Endothelial cell of umbilical vein (primary cell): Measurements from ENCODE around the gene ACE. TPM values are rescaled to one million over a fixed set of nuclear protein-coding genes. Genes with fewer than 3 reads are reported as not detected.

ENCODE experiments used
- BruUV-seq: library from RNA; stranded (reverse); fragments of 400-500 nt; replicated peaks from 2 replicates; lab custom pipeline; 2021; lab: Mats Ljungman, UMichigan
- CTCF ChIA-PET: fragments of 300-600, 350-600 bp; sonication (Branson Sonifier 250); formaldehyde crosslinking; loops from one replicate; lab custom pipeline; 2021; ENCODE audit warnings: antibody characterized with exemption, inconsistent platforms; lab: Charles Lee
- POLR2A ChIA-PET: fragments of 300-600, 350-600 bp; sonication (Branson Sonifier 250); formaldehyde crosslinking; loops from one replicate; lab custom pipeline; 2021; ENCODE audit warnings: antibody characterized with exemption, inconsistent platforms; lab: Charles Lee
- DNase-seq: peaks from one replicate; pipeline ENCODE4 v3.0.0-alpha.2; 2011; ENCODE audit warnings: low read depth, low spot score
- FAIRE-seq: peaks from 2 replicates; lab custom pipeline; 2011; peaks lifted over from hg19 to GRCh38; lab: Jason Lieb, UNC
- H2AFZ ChIP-seq: 2 replicates; pipeline ENCODE4 v1.6.0; 2012; ENCODE audit warnings: low read depth, low read length, control low read depth, inconsistent platforms
- H3K27ac ChIP-seq: 2 replicates; pipeline ENCODE4 v1.5.1; 2011; ENCODE audit warnings: low read depth, mild to moderate bottlenecking, control low read depth, low read length, moderate library complexity; ENCODE audit not compliant: insufficient read depth
- H3K27me3 ChIP-seq, 2 experiments: 2 replicates each; pipeline versions ENCODE4 v1.6.0 to v1.6.1; 2011; ENCODE audit warnings: low read length in 2 of 2, mixed read lengths in 1 of 2; ENCODE audit not compliant: control insufficient read depth in 2 of 2, insufficient read depth in 2 of 2
- H3K36me3 ChIP-seq, 2 experiments: 2 replicates in 1 of 2; 3 replicates in 1 of 2; pipeline ENCODE4 v1.5.1; 2011; ENCODE audit warnings: low read length in 2 of 2, mild to moderate bottlenecking in 1 of 2, moderate library complexity in 1 of 2; ENCODE audit not compliant: control insufficient read depth in 2 of 2, insufficient read depth in 2 of 2; ENCODE audit errors: extremely low read depth in 1 of 2
- H3K4me1 ChIP-seq: 3 replicates; pipeline ENCODE4 v1.5.1; 2011; ENCODE audit warnings: mild to moderate bottlenecking, low read length; ENCODE audit not compliant: control insufficient read depth, insufficient read depth; ENCODE audit errors: extremely low read depth
- H3K4me2 ChIP-seq: 2 replicates; pipeline ENCODE4 v1.6.1; 2011; ENCODE audit warnings: low read length, control low read depth, mixed read lengths; ENCODE audit not compliant: insufficient read depth
- H3K4me3 ChIP-seq, 3 experiments: fragments of 200-600 bp in 1 of 3; sonication (generic), shearing (Covaris generic) in 1 of 3; replicated peaks in 1 of 3; 2 replicates each; pipeline ENCODE4 v1.5.1; 2011 to 2016; ENCODE audit warnings: control low read depth in 3 of 3, low read length in 3 of 3, mild to moderate bottlenecking in 2 of 3, inconsistent platforms in 1 of 3, low read depth in 1 of 3, moderate library complexity in 1 of 3; ENCODE audit not compliant: insufficient read depth in 1 of 3
- H3K79me2 ChIP-seq: 2 replicates; pipeline ENCODE4 v1.6.0; 2012; ENCODE audit warnings: low read length, inconsistent platforms; ENCODE audit not compliant: control insufficient read depth, insufficient read depth
- H3K9ac ChIP-seq: replicated peaks from 2 replicates; pipeline ENCODE3; 2011; ENCODE audit warnings: low read length, control low read depth; ENCODE audit not compliant: insufficient read depth; ENCODE audit errors: extremely low read depth
- H3K9me1 ChIP-seq: replicated peaks from 3 replicates; pipeline ENCODE4 v1.6.0; 2011; ENCODE audit warnings: mild to moderate bottlenecking, low read length; ENCODE audit not compliant: control insufficient read depth, insufficient read depth; ENCODE audit errors: extremely low read depth
- H3K9me3 ChIP-seq: replicated peaks from 2 replicates; pipeline ENCODE4 v1.5.1; 2012; ENCODE audit warnings: low read length, inconsistent platforms; ENCODE audit not compliant: control insufficient read depth, insufficient read depth
- H4K20me1 ChIP-seq: replicated peaks from 2 replicates; pipeline ENCODE3; 2011; ENCODE audit warnings: mild to moderate bottlenecking, low read length; ENCODE audit not compliant: control insufficient read depth, insufficient read depth; ENCODE audit errors: extremely low read depth
- EZH2 ChIP-seq: IDR thresholded peaks from 2 replicates; pipeline ENCODE4 v1.6.1; 2012; ENCODE audit warnings: borderline replicate concordance, low read depth, mild to moderate bottlenecking, moderate library complexity, low read length, inconsistent platforms; ENCODE audit not compliant: severe bottlenecking
- FOS ChIP-seq: IDR thresholded peaks from 2 replicates; pipeline ENCODE4 v1.6.1; 2011; ENCODE audit warnings: mild to moderate bottlenecking, low read length, moderate library complexity, borderline replicate concordance; ENCODE audit not compliant: insufficient read depth
- GATA2 ChIP-seq: IDR thresholded peaks from 2 replicates; pipeline ENCODE4 v1.7.0; 2011; ENCODE audit warnings: low read depth, mild to moderate bottlenecking, moderate library complexity, mixed read lengths, low read length; ENCODE audit not compliant: insufficient read length, insufficient read depth
- JUN ChIP-seq: IDR thresholded peaks from 2 replicates; pipeline ENCODE4 v1.6.1; 2011; ENCODE audit warnings: borderline replicate concordance, low read depth; ENCODE audit not compliant: insufficient read length, insufficient read depth
- MYC ChIP-seq: IDR thresholded peaks from one replicate; pipeline ENCODE4 v1.6.1; 2011; ENCODE audit warnings: mild to moderate bottlenecking, low read depth, low read length
- POLR2A ChIP-seq: IDR thresholded peaks from 2 replicates; pipeline ENCODE4 v1.6.1; 2012; ENCODE audit warnings: low read depth, mild to moderate bottlenecking, control low read depth, low read length
- POLR2AphosphoS5 ChIP-seq: IDR thresholded peaks from 2 replicates; pipeline ENCODE4 v1.6.1; 2012; ENCODE audit warnings: low read depth, mild to moderate bottlenecking, control low read depth, low read length, moderate library complexity; ENCODE audit not compliant: insufficient read depth
- dilution Hi-C: fragments of 300-500 bp; cut with MboI; formaldehyde crosslinking; loops from one replicate; pipeline ENCODE4 v1.15.0; 2019; ENCODE audit warnings: low sequenced_read_pairs; ENCODE audit not compliant: extremely low pct_ligation_motif_present
- intact Hi-C: fragments of 100-400 bp; cut with micrococcal nuclease; formaldehyde crosslinking; loops from one replicate; pipeline ENCODE4 v1.10.0; 2022
- polyA plus RNA-seq, 4 experiments: library from polyadenylated mRNA; depleted of rRNA in 3 of 4; stranded (reverse) in 3 of 4; unstranded in 1 of 4; fragments of >200 nt; gene quantifications; 2 replicates each; pipeline versions ENCODE4 v1.2.1 to v1.2.3, GENCODE V29; 2011 to 2012; ENCODE audit warnings: missing spikeins in 1 of 4
- total RNA-seq: library from RNA; stranded (reverse); gene quantifications from 2 replicates; pipeline ENCODE4 v1.2.3, GENCODE V29; 2021
- TF ChIP-seq, protein P1 (sequence below): IDR thresholded peaks from 2 replicates; pipeline ENCODE4 v1.6.1; 2011; ENCODE audit not compliant: insufficient read depth, insufficient read length
- TF ChIP-seq, protein P2 (sequence below), 2 donors: IDR thresholded peaks; 1 replicate in 1 of 2; 2 replicates in 1 of 2; pipeline ENCODE4 v1.5.1; 2011; ENCODE audit warnings: low read length in 2 of 2, mild to moderate bottlenecking in 2 of 2, moderate library complexity in 2 of 2, control low read depth in 1 of 2, inconsistent platforms in 1 of 2, low read depth in 1 of 2; ENCODE audit not compliant: insufficient read depth in 1 of 2; ENCODE audit errors: extremely low read depth in 1 of 2

Gene ACE
- total and polyA plus RNA-seq, 2 donors (not counting 3 experiments of a cell fraction or from before 2014, with no cell fraction given) = 63.4 to 207 TPM

GRCh38 chr17:63483655-63484575 is 7.1 kb downstream of the ACE start:
- FAIRE-seq (no peak), DNase-seq (no peak)
- no peak for TF ChIP-seq POLR2A
- no peak for TF ChIP-seq EZH2
- H3K9ac ChIP-seq = no peak overlapping the region
- no peaks in the 10 kb centered on the region for H3K9me1 ChIP-seq
- no peaks in the 10 kb centered on the region for H3K79me2 ChIP-seq
- no TSS peak for BruUV-seq
- POLR2A ChIA-PET = no interaction called here
- no peak overlapping the region for H3K4me2 ChIP-seq
- H4K20me1 ChIP-seq = no peaks in the 10 kb centered on the region
- intact Hi-C loops = no loop called here
- no peaks in the 10 kb centered on the region for H3K4me1 ChIP-seq
- dilution Hi-C loops = no loop called here
- H3K27me3 ChIP-seq = no peaks in the 10 kb centered on the region
- H3K36me3 ChIP-seq = peaks cover 0 to 69% of the 10 kb centered on the region in 2 experiments
- CTCF ChIA-PET = interaction anchor here (11.1 kb wide), 1 partner anchor 54 kb away, joined by 540 read pairs; no protein-coding TSS in a partner anchor
- no peak overlapping the region for H3K4me3 ChIP-seq
- H2AFZ ChIP-seq = no peak overlapping the region
- H3K27ac ChIP-seq = no peak overlapping the region
- H3K9me3 ChIP-seq = no peaks in the 10 kb centered on the region

DNA sequence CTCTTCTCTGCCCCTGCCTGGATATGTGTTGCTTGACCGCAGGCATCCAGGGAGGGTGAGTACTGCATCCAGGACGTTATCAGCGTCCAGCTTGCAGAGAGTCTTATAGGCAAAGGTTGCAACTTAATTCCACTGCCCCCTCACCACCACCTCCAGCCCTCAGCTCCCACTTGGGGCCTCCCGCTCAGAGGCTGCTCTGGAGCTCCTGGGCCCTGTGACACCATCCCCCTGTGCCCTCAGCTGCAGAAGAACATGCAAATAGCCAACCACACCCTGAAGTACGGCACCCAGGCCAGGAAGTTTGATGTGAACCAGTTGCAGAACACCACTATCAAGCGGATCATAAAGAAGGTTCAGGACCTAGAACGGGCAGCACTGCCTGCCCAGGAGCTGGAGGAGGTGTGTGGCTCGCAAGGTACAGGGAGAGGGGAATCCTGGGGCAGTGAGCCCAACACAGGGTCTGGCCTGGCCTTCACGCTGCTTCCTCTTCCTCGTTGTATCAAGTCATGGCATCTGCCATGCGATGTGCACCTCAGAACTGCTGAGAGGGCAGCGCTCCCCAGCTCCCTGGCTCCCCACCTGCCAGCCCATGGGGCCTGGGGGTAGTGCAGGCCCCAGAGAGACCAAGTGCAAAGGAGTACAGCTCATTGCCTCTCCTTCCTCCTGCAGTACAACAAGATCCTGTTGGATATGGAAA is 9.6 kb downstream of the ACE start:
- intact Hi-C loops = no loop called here
- ChIA-PET CTCF (interaction anchor here (0.8 to 3.5 kb wide), 5 partner anchors 41 to 125 kb away, joined by 3 to 29 read pairs (median 3); no protein-coding TSS in a partner anchor), POLR2A (no interaction called here)
- Histone ChIP-seq H3K4me3 (no peak overlapping the region), H3K27ac (no peak overlapping the region), H3K27me3 (no peaks in the 10 kb centered on the region), H3K36me3 (peaks cover 0 to 62% of the 10 kb centered on the region in 2 experiments), H3K9me1 (no peaks in the 10 kb centered on the region), H3K79me2 (no peaks in the 10 kb centered on the region), H2AFZ (no peak overlapping the region), H3K9ac (no peak overlapping the region), H4K20me1 (no peaks in the 10 kb centered on the region), H3K4me1 (no peaks in the 10 kb centered on the region), H3K9me3 (no peaks in the 10 kb centered on the region), H3K4me2 (no peak overlapping the region)
- FAIRE-seq = no peak
- TF ChIP-seq EZH2 = no peak
- TF ChIP-seq, protein P1, sequence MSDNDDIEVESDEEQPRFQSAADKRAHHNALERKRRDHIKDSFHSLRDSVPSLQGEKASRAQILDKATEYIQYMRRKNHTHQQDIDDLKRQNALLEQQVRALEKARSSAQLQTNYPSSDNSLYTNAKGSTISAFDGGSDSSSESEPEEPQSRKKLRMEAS = no peak
- TF ChIP-seq FOS = no peak
- no peak for TF ChIP-seq MYC
- TF ChIP-seq JUN = no peak
- TF ChIP-seq GATA2 = no peak
- no peak for TF ChIP-seq POLR2AphosphoS5
- TF ChIP-seq, protein P2, sequence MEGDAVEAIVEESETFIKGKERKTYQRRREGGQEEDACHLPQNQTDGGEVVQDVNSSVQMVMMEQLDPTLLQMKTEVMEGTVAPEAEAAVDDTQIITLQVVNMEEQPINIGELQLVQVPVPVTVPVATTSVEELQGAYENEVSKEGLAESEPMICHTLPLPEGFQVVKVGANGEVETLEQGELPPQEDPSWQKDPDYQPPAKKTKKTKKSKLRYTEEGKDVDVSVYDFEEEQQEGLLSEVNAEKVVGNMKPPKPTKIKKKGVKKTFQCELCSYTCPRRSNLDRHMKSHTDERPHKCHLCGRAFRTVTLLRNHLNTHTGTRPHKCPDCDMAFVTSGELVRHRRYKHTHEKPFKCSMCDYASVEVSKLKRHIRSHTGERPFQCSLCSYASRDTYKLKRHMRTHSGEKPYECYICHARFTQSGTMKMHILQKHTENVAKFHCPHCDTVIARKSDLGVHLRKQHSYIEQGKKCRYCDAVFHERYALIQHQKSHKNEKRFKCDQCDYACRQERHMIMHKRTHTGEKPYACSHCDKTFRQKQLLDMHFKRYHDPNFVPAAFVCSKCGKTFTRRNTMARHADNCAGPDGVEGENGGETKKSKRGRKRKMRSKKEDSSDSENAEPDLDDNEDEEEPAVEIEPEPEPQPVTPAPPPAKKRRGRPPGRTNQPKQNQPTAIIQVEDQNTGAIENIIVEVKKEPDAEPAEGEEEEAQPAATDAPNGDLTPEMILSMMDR (IDR thresholded peaks at IDR 0.05; ENCODE audit: extremely low read depth in 1 of 2, insufficient read depth in 1 of 2, low read depth in 1 of 2, low read length in 2 of 2) = no peak
- no peak for TF ChIP-seq POLR2A
- dilution Hi-C loops = no loop called here
- no peak for DNase-seq
- no TSS peak for BruUV-seq
